Naive thymus-derived CD4-positive, alpha-beta T cell (primary cell): ENCODE results near the gene NCEH1. TPM values are rescaled to one million over a fixed set of nuclear protein-coding genes. Genes with fewer than 3 reads are reported as not detected.
A peak's percentile ranks its signal among the peaks of the same experiment; 100 is the strongest.

Experiments used
- ATAC-seq: fragments of 150-1000 bp; cut with Tn5 transposase; 2 replicates; pipeline ENCODE4 v1.10.0; 2021; ENCODE audit warnings: mild to moderate bottlenecking, moderate library complexity
- CTCF ChIA-PET: fragments of 350-600 bp; sonication (Branson Sonifier 250); formaldehyde crosslinking; loops from one replicate; lab custom pipeline; 2021; ENCODE audit warnings: antibody characterized with exemption; lab: Charles Lee
- POLR2A ChIA-PET: fragments of 350-600 bp; sonication (Branson Sonifier 250); formaldehyde crosslinking; loops from one replicate; lab custom pipeline; 2021; ENCODE audit warnings: antibody characterized with exemption, inconsistent platforms; lab: Charles Lee
- DNase-seq, 9 donors: peaks; one replicate each; pipeline versions ENCODE4 v3.0.0 to v3.0.0-alpha.2; 2020 to 2022; ENCODE audit warnings: mixed read lengths in 1 of 9
- H3K27ac ChIP-seq: one replicate; pipeline ENCODE4 v1.7.0; 2013; ENCODE audit warnings: mild to moderate bottlenecking, low read depth, low read length, moderate library complexity
- H3K27me3 ChIP-seq, 2 donors: one replicate each; pipeline ENCODE4 v1.7.0; 2013; ENCODE audit warnings: low read length in 2 of 2, mild to moderate bottlenecking in 2 of 2, moderate library complexity in 2 of 2; ENCODE audit not compliant: control insufficient read depth in 2 of 2, insufficient read depth in 2 of 2
- H3K36me3 ChIP-seq, 3 experiments: 1 replicate in 2 of 3; 2 replicates in 1 of 3; pipeline ENCODE4 v1.7.0; 2013; ENCODE audit warnings: low read length in 3 of 3, mild to moderate bottlenecking in 3 of 3, moderate library complexity in 1 of 3; ENCODE audit not compliant: insufficient read depth in 3 of 3, control insufficient read depth in 2 of 3
- H3K4me1 ChIP-seq, 2 donors: one replicate each; pipeline ENCODE4 v1.7.0; 2013; ENCODE audit warnings: low read length in 2 of 2, mild to moderate bottlenecking in 2 of 2, moderate library complexity in 1 of 2; ENCODE audit not compliant: control insufficient read depth in 2 of 2, insufficient read depth in 2 of 2
- H3K4me3 ChIP-seq: 2 replicates; pipeline ENCODE4 v1.7.0; 2013; ENCODE audit warnings: mild to moderate bottlenecking, low read length
- H3K9me3 ChIP-seq, 3 experiments: 1 replicate in 2 of 3; 2 replicates in 1 of 3; pipeline ENCODE4 v1.7.0; 2013; ENCODE audit warnings: low read length in 3 of 3; ENCODE audit not compliant: control insufficient read depth in 2 of 3
- H3K27ac Mint-ChIP-seq, 9 donors: one replicate each; pipeline ENCODE4 v1.8.0; 2020 to 2022; ENCODE audit warnings: mixed read lengths in 9 of 9, mild to moderate bottlenecking in 8 of 9, moderate library complexity in 5 of 9, inconsistent platforms in 2 of 9
- H3K27me3 Mint-ChIP-seq, 5 donors: one replicate each; pipeline ENCODE4 v1.8.0; 2021 to 2022; ENCODE audit warnings: mixed read lengths in 5 of 5, mild to moderate bottlenecking in 1 of 5
- H3K36me3 Mint-ChIP-seq, 5 donors: one replicate each; pipeline ENCODE4 v1.8.0; 2020 to 2022; ENCODE audit warnings: mixed read lengths in 5 of 5, mild to moderate bottlenecking in 3 of 5, inconsistent platforms in 1 of 5
- H3K4me1 Mint-ChIP-seq, 7 donors: one replicate each; pipeline ENCODE4 v1.8.0; 2020 to 2022; ENCODE audit warnings: mixed read lengths in 7 of 7, mild to moderate bottlenecking in 3 of 7, inconsistent platforms in 1 of 7
- H3K4me3 Mint-ChIP-seq, 10 donors: one replicate each; pipeline ENCODE4 v1.8.0; 2020 to 2022; ENCODE audit warnings: mild to moderate bottlenecking in 10 of 10, mixed read lengths in 10 of 10, moderate library complexity in 6 of 10, inconsistent platforms in 2 of 10
- H3K9me3 Mint-ChIP-seq, 11 donors: one replicate each; pipeline ENCODE4 v1.8.0; 2020 to 2022; ENCODE audit warnings: mixed read lengths in 11 of 11, mild to moderate bottlenecking in 4 of 11, inconsistent platforms in 1 of 11, moderate library complexity in 1 of 11
- intact Hi-C, 2 donors: fragments of 100-400 bp; cut with micrococcal nuclease; formaldehyde crosslinking; loops; one replicate each; pipeline ENCODE4 v1.15.1; 2023
- polyA plus RNA-seq, 2 donors: library from polyadenylated mRNA; unstranded; fragments of 300-500 nt; fragmentation: Illumina TruSeq; gene quantifications; one replicate each; pipeline ENCODE4 v1.2.3, GENCODE V29; 2021
- total RNA-seq, 6 experiments: library from RNA in 5 of 6; stranded (reverse) in 5 of 6; gene quantifications; 1 replicate in 5 of 6; 2 replicates in 1 of 6; pipeline ENCODE4 v1.2.3 and lab custom pipeline; 2021 to 2026

Gene NCEH1
- total and polyA plus RNA-seq, 7 experiments from 2014 or later = 1.2 to 8.9 (median 3.5) TPM

GRCh38 chr3:172622916-172623700 lies 87.8 kb downstream of the NCEH1 start:
- intact Hi-C loops = loop anchor here (1.0 to 5.0 kb wide), 7 partner anchors 27 to 586 kb away; partner anchors contain the start of gene FNDC3B (in 1 of the 2)
- DNase-seq = peak in 7 of 9 donors; percentile 16 to 48 (median 34)
- Histone ChIP-seq H3K4me3 (no peak overlapping the region), H3K27me3 (no peaks in the 10 kb centered on the region), H3K27ac (no peak overlapping the region), H3K9me3 (no peaks in the 10 kb centered on the region), H3K4me1 (no peaks in the 10 kb centered on the region), H3K36me3 (no peaks in the 10 kb centered on the region)
- H3K27ac Mint-ChIP-seq = no peak overlapping the region
- ChIA-PET POLR2A (no interaction called here), CTCF (interaction anchor here (0.7 to 1.6 kb wide), 12 partner anchors 10 to 1788 kb away, joined by 3 to 6 read pairs (median 4); no protein-coding TSS in a partner anchor)
- peaks cover 0 to 8% (median 4%) of the 10 kb centered on the region in 5 donors for H3K36me3 Mint-ChIP-seq
- peak; percentile 75 for ATAC-seq
- H3K4me3 Mint-ChIP-seq = peak overlapping the region in 8 of 10 donors; percentile 37 to 71 (median 50)
- H3K9me3 Mint-ChIP-seq = peaks cover 0 to 6% (median 0%) of the 10 kb centered on the region in 11 donors
- peaks cover 0 to 12% (median 6%) of the 10 kb centered on the region in 7 donors for H3K4me1 Mint-ChIP-seq
- H3K27me3 Mint-ChIP-seq = no peaks in the 10 kb centered on the region

- intact Hi-C loops = loop anchor here in 1 of 2 donors (2.0 to 5.0 kb wide), 3 partner anchors 45 to 585 kb away; partner anchors contain the start of gene FNDC3B
- no peak for ATAC-seq
- CTCF ChIA-PET = interaction anchor here (0.9 to 1.6 kb wide), 7 partner anchors 13 to 161 kb away, joined by 3 to 6 read pairs (median 4); no protein-coding TSS in a partner anchor
Measured at GRCh38 chr3:172622156-172622555, 88.7 kb downstream of the NCEH1 start.

GRCh38 chr3:172617976-172618375 lies 92.9 kb downstream of the NCEH1 start:
- no peak for ATAC-seq
- POLR2A ChIA-PET = interaction anchor here (0.6 to 0.8 kb wide), 2 partner anchors 9 kb away, joined by 3 to 5 read pairs; no protein-coding TSS in a partner anchor

More at GRCh38 chr3:172622156-172622555, 88.7 kb downstream of the NCEH1 start:
- no peak overlapping the region for H3K4me3 ChIP-seq
- no peak overlapping the region for H3K27ac ChIP-seq
- Mint-ChIP-seq H3K4me1 (peaks cover 2 to 14% (median 7%) of the 10 kb centered on the region in 7 donors), H3K27ac (no peak overlapping the region), H3K9me3 (peaks cover 0 to 6% (median 0%) of the 10 kb centered on the region in 11 donors), H3K36me3 (peaks cover 0 to 8% (median 4%) of the 10 kb centered on the region in 5 donors), H3K4me3 (peak overlapping the region in 1 of 10 donors; percentile 16), H3K27me3 (no peaks in the 10 kb centered on the region)
- no peaks in the 10 kb centered on the region for H3K4me1 ChIP-seq
- H3K36me3 ChIP-seq = no peaks in the 10 kb centered on the region
- no peaks in the 10 kb centered on the region for H3K27me3 ChIP-seq
- no peaks in the 10 kb centered on the region for H3K9me3 ChIP-seq
- POLR2A ChIA-PET = no interaction called here
- no peak for DNase-seq

GRCh38 chr3:172617013-172617706 lies 93.7 kb downstream of the NCEH1 start:
- Mint-ChIP-seq H3K27ac (peak overlapping the region in 7 of 9 donors; percentile 15 to 77 (median 58)), H3K4me1 (peaks cover 11 to 30% (median 19%) of the 10 kb centered on the region in 7 donors), H3K27me3 (no peaks in the 10 kb centered on the region), H3K36me3 (peaks cover 0 to 16% (median 5%) of the 10 kb centered on the region in 5 donors), H3K4me3 (peak overlapping the region in 6 of 10 donors; percentile 14 to 61 (median 24)), H3K9me3 (peaks cover 0 to 13% (median 4%) of the 10 kb centered on the region in 11 donors)
- intact Hi-C loops = no loop called here
- H3K36me3 ChIP-seq = no peaks in the 10 kb centered on the region
- ChIA-PET POLR2A (no interaction called here), CTCF (interaction anchor here (1.6 kb wide), 1 partner anchor 120 kb away, joined by 3 read pairs; no protein-coding TSS in a partner anchor)
- ATAC-seq (no peak), DNase-seq (no peak)
- no peak overlapping the region for H3K4me3 ChIP-seq
- H3K9me3 ChIP-seq = peaks cover 0 to 12% (median 0%) of the 10 kb centered on the region in 3 experiments
- H3K27me3 ChIP-seq = no peaks in the 10 kb centered on the region
- peaks cover 0 to 8% of the 10 kb centered on the region in 2 donors for H3K4me1 ChIP-seq
- no peak overlapping the region for H3K27ac ChIP-seq

More at GRCh38 chr3:172617976-172618375, 92.9 kb downstream of the NCEH1 start:
- H3K4me1 Mint-ChIP-seq = peaks cover 14 to 32% (median 25%) of the 10 kb centered on the region in 7 donors
- intact Hi-C loops = no loop called here
- H3K4me3 Mint-ChIP-seq = no peak overlapping the region
- peaks cover 0 to 12% (median 0%) of the 10 kb centered on the region in 3 experiments for H3K9me3 ChIP-seq
- no peak for DNase-seq
- peaks cover 0 to 14% (median 5%) of the 10 kb centered on the region in 5 donors for H3K36me3 Mint-ChIP-seq
- H3K27me3 ChIP-seq = no peaks in the 10 kb centered on the region
- no peaks in the 10 kb centered on the region for H3K36me3 ChIP-seq
- CTCF ChIA-PET = interaction anchor here (0.6 to 1.6 kb wide), 2 partner anchors 121 to 256 kb away, joined by 3 read pairs; no protein-coding TSS in a partner anchor
- H3K27ac Mint-ChIP-seq = peak overlapping the region in 2 of 9 donors; percentile 62 to 77
- peaks cover 0 to 13% (median 3%) of the 10 kb centered on the region in 11 donors for H3K9me3 Mint-ChIP-seq
- peaks cover 0 to 8% of the 10 kb centered on the region in 2 donors for H3K4me1 ChIP-seq
- no peak overlapping the region for H3K27ac ChIP-seq
- no peaks in the 10 kb centered on the region for H3K27me3 Mint-ChIP-seq
- no peak overlapping the region for H3K4me3 ChIP-seq

- H3K4me1 Mint-ChIP-seq = peaks cover 10 to 30% (median 19%) of the 10 kb centered on the region in 7 donors
- H3K27ac Mint-ChIP-seq = peak overlapping the region; percentile 34 to 90 (median 72)
- intact Hi-C loops = loop anchor here in 1 of 2 donors (1.0 kb wide), 1 partner anchor 24 kb away; no protein-coding TSS in a partner anchor
- DNase-seq (peak in 1 of 9 donors; percentile 29), ATAC-seq (no peak)
- peaks cover 0 to 17% (median 5%) of the 10 kb centered on the region in 5 donors for H3K36me3 Mint-ChIP-seq
- peak overlapping the region in 9 of 10 donors; percentile 49 to 82 (median 71) for H3K4me3 Mint-ChIP-seq
- POLR2A ChIA-PET = no interaction called here
- H3K4me1 ChIP-seq = peaks cover 0 to 8% of the 10 kb centered on the region in 2 donors
- no peaks in the 10 kb centered on the region for H3K36me3 ChIP-seq
- CTCF ChIA-PET = interaction anchor here (1.2 kb wide), 2 partner anchors 19 to 21 kb away, joined by 4 read pairs; no protein-coding TSS in a partner anchor
- no peak overlapping the region for H3K4me3 ChIP-seq
- peaks cover 0 to 12% (median 0%) of the 10 kb centered on the region in 3 experiments for H3K9me3 ChIP-seq
- H3K27me3 ChIP-seq = no peaks in the 10 kb centered on the region
- no peak overlapping the region for H3K27ac ChIP-seq
- peaks cover 0 to 18% (median 5%) of the 10 kb centered on the region in 11 donors for H3K9me3 Mint-ChIP-seq
- H3K27me3 Mint-ChIP-seq = no peaks in the 10 kb centered on the region
Measured at GRCh38 chr3:172616031-172616461, 94.8 kb downstream of the NCEH1 start.
